SU-DHL-6 (cell line): ENCODE measurements around the gene KIAA1210.

Experiments used
- H2AFZ ChIP-seq: fragments of 200-600 bp; sonication (generic); 2 replicates; pipeline ENCODE4 v1.6.1; 2014; ENCODE audit warnings: low read depth, mild to moderate bottlenecking, moderate library complexity, mixed read lengths, antibody characterized with exemption, low read length; ENCODE audit not compliant: severe bottlenecking
- H3F3A ChIP-seq: fragments of 200-600 bp; shearing (Covaris generic); 2 replicates; pipeline ENCODE4 v1.6.0; 2016; ENCODE audit warnings: antibody characterized with exemption, mild to moderate bottlenecking; ENCODE audit not compliant: insufficient read depth
- H3K27ac ChIP-seq: fragments of 200-600 bp; sonication (generic); 2 replicates; pipeline ENCODE4 v1.5.1; 2016; ENCODE audit warnings: low read depth, mild to moderate bottlenecking, low read length, moderate library complexity, mixed read lengths
- H3K27me3 ChIP-seq: fragments of 200-600 bp; sonication (generic), shearing (Covaris generic); 2 replicates; pipeline ENCODE4 v1.6.0; 2014; ENCODE audit warnings: mild to moderate bottlenecking, low read length
- H3K36me3 ChIP-seq: fragments of 200-600 bp; sonication (generic); 2 replicates; pipeline ENCODE4 v1.6.1; 2014; ENCODE audit warnings: mild to moderate bottlenecking, low read length, mixed read lengths
- H3K4me2 ChIP-seq: fragments of 300-600, 200-600 bp; shearing (Covaris generic), sonication (generic); 2 replicates; pipeline ENCODE4 v1.6.0; 2014; ENCODE audit warnings: low read length, low read depth, mild to moderate bottlenecking; ENCODE audit not compliant: poor library complexity, severe bottlenecking
- H3K4me3 ChIP-seq: fragments of 200-600 bp; sonication (generic); 2 replicates; pipeline ENCODE4 v1.5.1; 2014; ENCODE audit warnings: antibody characterized with exemption, low read length, mild to moderate bottlenecking, mixed read lengths; ENCODE audit not compliant: insufficient read depth, poor library complexity, severe bottlenecking
- H3K79me2 ChIP-seq: fragments of 200-600 bp; sonication (generic); 2 replicates; pipeline ENCODE4 v1.6.1; 2014; ENCODE audit warnings: mild to moderate bottlenecking, low read length, moderate library complexity; ENCODE audit not compliant: insufficient read depth
- H3K9ac ChIP-seq: fragments of 200-600 bp; sonication (generic); 2 replicates; pipeline ENCODE4 v1.7.0; 2014; ENCODE audit warnings: mild to moderate bottlenecking, low read length
- H3K9me2 ChIP-seq: fragments of 200-600 bp; sonication (generic); replicated peaks from 2 replicates; pipeline ENCODE4 v1.6.1; 2014; ENCODE audit warnings: low read length; ENCODE audit not compliant: insufficient read depth
- H3K9me3 ChIP-seq: fragments of 200-600 bp; sonication (generic); 2 replicates; pipeline ENCODE4 v1.6.1; 2014; ENCODE audit warnings: low read length, mixed read lengths; ENCODE audit not compliant: insufficient read depth
- H4K20me1 ChIP-seq: fragments of 200-600 bp; sonication (generic); 2 replicates; pipeline ENCODE4 v1.6.1; 2014; ENCODE audit warnings: low read depth, mild to moderate bottlenecking, antibody characterized with exemption, low read length, moderate library complexity, mixed read lengths
- EZH2phosphoT487 ChIP-seq: fragments of 200-600 bp; sonication (generic), shearing (Covaris generic); conservative IDR thresholded peaks from 2 replicates; pipeline ENCODE4 v1.6.1; 2018; ENCODE audit warnings: mild to moderate bottlenecking, antibody characterized with exemption, low read length, moderate library complexity, mixed read lengths
- TF ChIP-seq, protein P1 (sequence below): fragments of 200-600 bp; sonication (generic); IDR thresholded peaks from one replicate; pipeline ENCODE4 v1.5.1; 2017; ENCODE audit warnings: antibody characterized with exemption, mild to moderate bottlenecking, low read length, moderate library complexity; ENCODE audit not compliant: insufficient read depth, poor library complexity, severe bottlenecking

Gene KIAA1210

GRCh38 chrX:119062750-119063374, 64.8 kb downstream of the KIAA1210 start:
- no peak for TF ChIP-seq EZH2phosphoT487

GRCh38 chrX:119055687-119056086, 71.9 kb downstream of the KIAA1210 start:
- H3K36me3 ChIP-seq = no peaks in the 10 kb centered on the region
- no peak overlapping the region for H3K27ac ChIP-seq
- H3K9ac ChIP-seq = no peak overlapping the region
- no peaks in the 10 kb centered on the region for H3K9me2 ChIP-seq
- no peak overlapping the region for H2AFZ ChIP-seq
- H3K4me2 ChIP-seq = no peak overlapping the region
- H3K9me3 ChIP-seq = no peaks in the 10 kb centered on the region
- TF ChIP-seq EZH2phosphoT487 = no peak
- TF ChIP-seq, protein P1, sequence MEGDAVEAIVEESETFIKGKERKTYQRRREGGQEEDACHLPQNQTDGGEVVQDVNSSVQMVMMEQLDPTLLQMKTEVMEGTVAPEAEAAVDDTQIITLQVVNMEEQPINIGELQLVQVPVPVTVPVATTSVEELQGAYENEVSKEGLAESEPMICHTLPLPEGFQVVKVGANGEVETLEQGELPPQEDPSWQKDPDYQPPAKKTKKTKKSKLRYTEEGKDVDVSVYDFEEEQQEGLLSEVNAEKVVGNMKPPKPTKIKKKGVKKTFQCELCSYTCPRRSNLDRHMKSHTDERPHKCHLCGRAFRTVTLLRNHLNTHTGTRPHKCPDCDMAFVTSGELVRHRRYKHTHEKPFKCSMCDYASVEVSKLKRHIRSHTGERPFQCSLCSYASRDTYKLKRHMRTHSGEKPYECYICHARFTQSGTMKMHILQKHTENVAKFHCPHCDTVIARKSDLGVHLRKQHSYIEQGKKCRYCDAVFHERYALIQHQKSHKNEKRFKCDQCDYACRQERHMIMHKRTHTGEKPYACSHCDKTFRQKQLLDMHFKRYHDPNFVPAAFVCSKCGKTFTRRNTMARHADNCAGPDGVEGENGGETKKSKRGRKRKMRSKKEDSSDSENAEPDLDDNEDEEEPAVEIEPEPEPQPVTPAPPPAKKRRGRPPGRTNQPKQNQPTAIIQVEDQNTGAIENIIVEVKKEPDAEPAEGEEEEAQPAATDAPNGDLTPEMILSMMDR = no peak
- no peaks in the 10 kb centered on the region for H4K20me1 ChIP-seq
- no peak overlapping the region for H3K4me3 ChIP-seq
- H3K27me3 ChIP-seq = no peaks in the 10 kb centered on the region
- no peaks in the 10 kb centered on the region for H3K79me2 ChIP-seq
- H3F3A ChIP-seq = no peaks in the 10 kb centered on the region

More at GRCh38 chrX:119062750-119063374, 64.8 kb downstream of the KIAA1210 start:
- no peaks in the 10 kb centered on the region for H3K27me3 ChIP-seq
- no peak overlapping the region for H3K4me2 ChIP-seq
- no peak overlapping the region for H3K4me3 ChIP-seq
- no peaks in the 10 kb centered on the region for H3K36me3 ChIP-seq
- no peak overlapping the region for H3K27ac ChIP-seq
- H2AFZ ChIP-seq = no peak overlapping the region
- H3F3A ChIP-seq = no peaks in the 10 kb centered on the region
- no peaks in the 10 kb centered on the region for H4K20me1 ChIP-seq
- no peaks in the 10 kb centered on the region for H3K9me2 ChIP-seq
- H3K9me3 ChIP-seq = no peaks in the 10 kb centered on the region
- H3K79me2 ChIP-seq = no peaks in the 10 kb centered on the region
- no peak overlapping the region for H3K9ac ChIP-seq

DNA sequence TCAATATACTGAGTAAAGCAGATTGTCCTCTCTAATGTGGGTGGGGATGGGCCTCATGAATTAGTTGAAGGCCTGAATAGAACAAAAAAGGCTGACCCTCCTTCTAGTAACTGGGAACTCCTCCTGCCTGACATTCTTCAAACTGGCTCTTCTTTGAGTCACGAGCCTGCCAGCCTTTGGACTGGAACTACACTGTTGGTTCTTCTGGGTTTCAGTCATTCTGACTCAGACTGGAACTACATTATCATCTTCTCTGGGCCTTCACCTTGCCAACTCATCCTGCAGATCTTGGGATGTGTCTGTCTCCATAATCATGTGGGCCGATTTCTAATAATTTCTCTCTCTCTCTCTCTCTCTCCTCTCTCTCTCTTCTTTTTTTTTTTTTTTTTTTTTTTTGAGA, 81.7 kb downstream of the KIAA1210 start:
- no peaks in the 10 kb centered on the region for H3K36me3 ChIP-seq
- H3K4me3 ChIP-seq = no peak overlapping the region
- no peak overlapping the region for H2AFZ ChIP-seq
- no peak overlapping the region for H3K4me2 ChIP-seq
- H3F3A ChIP-seq = no peaks in the 10 kb centered on the region
- no peak overlapping the region for H3K27ac ChIP-seq
- no peak overlapping the region for H3K9ac ChIP-seq
- H3K9me2 ChIP-seq = no peaks in the 10 kb centered on the region
- TF ChIP-seq, protein P1 = no peak
- no peak for TF ChIP-seq EZH2phosphoT487
- no peaks in the 10 kb centered on the region for H3K9me3 ChIP-seq
- no peaks in the 10 kb centered on the region for H4K20me1 ChIP-seq
- H3K27me3 ChIP-seq = no peaks in the 10 kb centered on the region
- no peaks in the 10 kb centered on the region for H3K79me2 ChIP-seq

- TF ChIP-seq, protein P1 = no peak
- TF ChIP-seq EZH2phosphoT487 = no peak
- Histone ChIP-seq H2AFZ (no peak overlapping the region), H3K36me3 (no peaks in the 10 kb centered on the region), H3K27me3 (no peaks in the 10 kb centered on the region), H3K9me2 (no peaks in the 10 kb centered on the region), H3F3A (no peaks in the 10 kb centered on the region), H3K79me2 (no peaks in the 10 kb centered on the region), H4K20me1 (no peaks in the 10 kb centered on the region), H3K27ac (no peak overlapping the region), H3K9ac (no peak overlapping the region), H3K4me2 (no peak overlapping the region), H3K9me3 (no peaks in the 10 kb centered on the region), H3K4me3 (no peak overlapping the region)
Observed at GRCh38 chrX:119042996-119043395, 84.6 kb downstream of the KIAA1210 start.
